ENCODE measurements around the gene KIF23.

KIF23 gene

DNA sequence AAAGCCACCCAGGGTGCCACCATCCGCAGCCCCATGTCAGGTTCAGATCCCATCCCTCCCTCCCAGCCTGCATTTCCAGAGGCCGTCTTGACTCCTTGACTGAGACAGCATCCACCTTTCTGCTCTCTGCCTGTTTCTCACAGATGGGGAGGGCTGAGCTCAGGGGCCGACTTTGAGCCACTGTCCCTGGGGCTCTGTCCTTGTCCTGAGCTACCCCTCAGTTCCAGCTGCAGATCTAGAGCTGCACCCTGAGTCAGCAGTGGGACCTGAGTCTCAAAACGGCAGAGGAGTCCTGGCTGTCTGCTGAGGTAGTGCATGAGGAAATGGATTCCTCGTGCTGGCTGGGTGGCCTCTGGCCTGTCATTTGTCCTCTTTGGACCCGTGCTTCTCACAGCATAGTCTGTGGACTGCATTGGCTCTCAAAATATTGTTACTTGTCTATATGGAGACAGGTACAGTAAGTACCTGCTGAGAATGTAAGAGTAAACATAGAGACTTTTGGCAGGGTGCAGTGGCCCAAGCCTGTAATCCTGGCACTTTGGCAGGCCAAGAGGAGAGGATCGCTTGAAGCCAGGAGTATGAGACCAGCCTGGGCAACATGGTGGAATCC is 60.8 kb downstream of the KIF23 start:
- TF ChIP-seq TCF12 (IDR thresholded peaks at IDR 0.05; ENCODE audit: low read depth) (no peak), ZBTB7A (IDR thresholded peaks at IDR 0.05; ENCODE audit: low read depth) (no peak), CREB1 (IDR thresholded peaks at IDR 0.05; ENCODE audit: low read depth) (no peak), NFIC (IDR thresholded peaks at IDR 0.05) (no peak), EP300 (IDR thresholded peaks at IDR 0.05; ENCODE audit: borderline replicate concordance) (no peak), YY1 (IDR thresholded peaks at IDR 0.05; ENCODE audit: low read depth) (no peak), TAF1 (IDR thresholded peaks at IDR 0.05; ENCODE audit: low read depth) (no peak)

GRCh38 chr15:69475769-69476358 is 61.7 kb downstream of the KIF23 start:
- no peak for TF ChIP-seq USF1 (IDR thresholded peaks at IDR 0.05)
- peak; percentile 97 for TF ChIP-seq RAD21 (IDR thresholded peaks at IDR 0.05; ENCODE audit: low read depth)
- no peak for TF ChIP-seq EP300 (IDR thresholded peaks at IDR 0.05; ENCODE audit: borderline replicate concordance)
- 0 out of 2 replicates have a peak, but pooled peaks have one; percentile 15 for TF ChIP-seq YY1 (IDR thresholded peaks at IDR 0.05; ENCODE audit: low read depth)
- TF ChIP-seq, protein P1, sequence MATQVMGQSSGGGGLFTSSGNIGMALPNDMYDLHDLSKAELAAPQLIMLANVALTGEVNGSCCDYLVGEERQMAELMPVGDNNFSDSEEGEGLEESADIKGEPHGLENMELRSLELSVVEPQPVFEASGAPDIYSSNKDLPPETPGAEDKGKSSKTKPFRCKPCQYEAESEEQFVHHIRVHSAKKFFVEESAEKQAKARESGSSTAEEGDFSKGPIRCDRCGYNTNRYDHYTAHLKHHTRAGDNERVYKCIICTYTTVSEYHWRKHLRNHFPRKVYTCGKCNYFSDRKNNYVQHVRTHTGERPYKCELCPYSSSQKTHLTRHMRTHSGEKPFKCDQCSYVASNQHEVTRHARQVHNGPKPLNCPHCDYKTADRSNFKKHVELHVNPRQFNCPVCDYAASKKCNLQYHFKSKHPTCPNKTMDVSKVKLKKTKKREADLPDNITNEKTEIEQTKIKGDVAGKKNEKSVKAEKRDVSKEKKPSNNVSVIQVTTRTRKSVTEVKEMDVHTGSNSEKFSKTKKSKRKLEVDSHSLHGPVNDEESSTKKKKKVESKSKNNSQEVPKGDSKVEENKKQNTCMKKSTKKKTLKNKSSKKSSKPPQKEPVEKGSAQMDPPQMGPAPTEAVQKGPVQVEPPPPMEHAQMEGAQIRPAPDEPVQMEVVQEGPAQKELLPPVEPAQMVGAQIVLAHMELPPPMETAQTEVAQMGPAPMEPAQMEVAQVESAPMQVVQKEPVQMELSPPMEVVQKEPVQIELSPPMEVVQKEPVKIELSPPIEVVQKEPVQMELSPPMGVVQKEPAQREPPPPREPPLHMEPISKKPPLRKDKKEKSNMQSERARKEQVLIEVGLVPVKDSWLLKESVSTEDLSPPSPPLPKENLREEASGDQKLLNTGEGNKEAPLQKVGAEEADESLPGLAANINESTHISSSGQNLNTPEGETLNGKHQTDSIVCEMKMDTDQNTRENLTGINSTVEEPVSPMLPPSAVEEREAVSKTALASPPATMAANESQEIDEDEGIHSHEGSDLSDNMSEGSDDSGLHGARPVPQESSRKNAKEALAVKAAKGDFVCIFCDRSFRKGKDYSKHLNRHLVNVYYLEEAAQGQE (IDR thresholded peaks at IDR 0.05; ENCODE audit: low read depth): no peak

GRCh38 chr15:69476704-69477473 is 62.7 kb downstream of the KIF23 start:
- no peak for TF ChIP-seq USF1 (IDR thresholded peaks at IDR 0.05)
- TF ChIP-seq MAX (IDR thresholded peaks at IDR 0.05): no peak
- TF ChIP-seq CEBPB (IDR thresholded peaks at IDR 0.05): no peak
- TF ChIP-seq YY1 (IDR thresholded peaks at IDR 0.05; ENCODE audit: low read depth): no peak
- no peak for TF ChIP-seq TEAD4 (IDR thresholded peaks at IDR 0.05)
- no peak for TF ChIP-seq EGR1 (IDR thresholded peaks at IDR 0.05)
- TF ChIP-seq, protein P1 (IDR thresholded peaks at IDR 0.05; ENCODE audit: low read depth): no peak
- TF ChIP-seq TAF1 (IDR thresholded peaks at IDR 0.05; ENCODE audit: low read depth): no peak
- TF ChIP-seq RAD21 (IDR thresholded peaks at IDR 0.05; ENCODE audit: low read depth): no peak
- no peak for TF ChIP-seq NFIC (IDR thresholded peaks at IDR 0.05)

DNA sequence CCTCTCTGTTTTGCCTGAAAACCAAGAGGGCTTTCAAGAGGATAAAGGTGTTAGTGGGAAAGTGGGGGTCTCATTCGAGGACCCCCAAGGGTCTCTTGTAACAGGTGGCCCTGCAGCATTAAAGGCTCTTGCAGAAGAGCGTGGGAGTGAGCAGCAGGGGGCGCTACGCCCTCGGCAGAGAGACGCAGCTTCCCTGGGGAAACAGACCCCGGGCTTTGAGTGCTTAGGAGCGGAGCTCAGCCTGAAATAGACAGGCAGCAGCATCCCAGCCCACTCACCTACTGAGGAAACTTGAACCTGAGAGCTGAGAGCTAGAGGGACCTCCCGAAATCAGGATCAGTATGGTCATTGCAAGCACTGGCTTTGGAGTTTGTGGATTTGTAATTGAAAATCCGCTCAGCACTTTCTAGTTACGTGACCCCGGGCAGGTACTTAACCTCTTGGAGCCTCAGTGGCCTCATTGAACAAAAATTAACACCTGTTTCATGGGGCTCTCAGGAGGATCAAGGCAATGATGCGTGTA is 64.2 kb downstream of the KIF23 start:
- TF ChIP-seq TEAD4 (IDR thresholded peaks at IDR 0.05) (no peak), ZBTB7A (IDR thresholded peaks at IDR 0.05; ENCODE audit: low read depth) (peak; percentile 85; the same call in 1 of the 2 replicates), RAD21 (IDR thresholded peaks at IDR 0.05; ENCODE audit: low read depth) (peak; percentile 89)

GRCh38 chr15:69479081-69479480 is 64.9 kb downstream of the KIF23 start:
- no peak for TF ChIP-seq NFIC (IDR thresholded peaks at IDR 0.05)
- no peak for TF ChIP-seq RAD21 (IDR thresholded peaks at IDR 0.05; ENCODE audit: low read depth)
- no peak for TF ChIP-seq EGR1 (IDR thresholded peaks at IDR 0.05)
- TF ChIP-seq USF1 (IDR thresholded peaks at IDR 0.05): no peak
- no peak for TF ChIP-seq CREB1 (IDR thresholded peaks at IDR 0.05; ENCODE audit: low read depth)
- no peak for TF ChIP-seq ZBTB7A (IDR thresholded peaks at IDR 0.05; ENCODE audit: low read depth)
- TF ChIP-seq MAX (IDR thresholded peaks at IDR 0.05): no peak
- no peak for TF ChIP-seq TCF12 (IDR thresholded peaks at IDR 0.05; ENCODE audit: low read depth)
- TF ChIP-seq, protein P1 (IDR thresholded peaks at IDR 0.05; ENCODE audit: low read depth): no peak
- no peak for TF ChIP-seq TEAD4 (IDR thresholded peaks at IDR 0.05)
- no peak for TF ChIP-seq FOXM1 (IDR thresholded peaks at IDR 0.05; ENCODE audit: borderline replicate concordance, low read depth)
- no peak for TF ChIP-seq CEBPB (IDR thresholded peaks at IDR 0.05)
- TF ChIP-seq TAF1 (IDR thresholded peaks at IDR 0.05; ENCODE audit: low read depth): no peak
- TF ChIP-seq EP300 (IDR thresholded peaks at IDR 0.05; ENCODE audit: borderline replicate concordance): no peak
- TF ChIP-seq YY1 (IDR thresholded peaks at IDR 0.05; ENCODE audit: low read depth): no peak

Measured in Ishikawa (cell line).